Measurements from ENCODE around the gene TSSC4. TPM values are rescaled to one million over a fixed set of nuclear protein-coding genes. Genes with fewer than 3 reads are reported as not detected.

TSSC4 gene
- total RNA-seq, 1 donor from 2014 or later = 70.0 TPM

DNA sequence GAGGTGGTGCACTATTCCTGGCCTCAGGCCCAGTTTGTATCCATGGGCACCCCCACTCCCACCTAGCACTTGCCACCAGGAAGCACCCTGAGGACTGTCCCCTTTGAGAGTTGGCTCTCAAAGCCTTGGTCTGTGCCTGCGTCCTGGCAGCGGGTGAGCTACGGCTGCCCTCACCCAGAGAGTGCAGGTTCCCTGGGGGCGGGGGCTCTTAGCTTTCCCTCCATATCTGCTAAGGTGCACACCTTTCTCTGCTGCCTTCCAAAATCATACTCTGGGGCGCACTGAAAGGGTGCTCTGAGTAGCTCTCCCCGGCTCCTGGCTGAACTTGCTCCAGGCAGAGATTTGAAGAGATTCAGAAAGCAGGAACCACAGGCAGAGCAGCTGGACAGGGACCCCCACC, 51.4 kb downstream of the TSSC4 start:
- FAIRE-seq = no peak
- peaks cover 82% of the 10 kb centered on the region for H3K27me3 Mint-ChIP-seq (ENCODE audit: low read depth, unreplicated experiment)
- TF ChIP-seq, protein P1, sequence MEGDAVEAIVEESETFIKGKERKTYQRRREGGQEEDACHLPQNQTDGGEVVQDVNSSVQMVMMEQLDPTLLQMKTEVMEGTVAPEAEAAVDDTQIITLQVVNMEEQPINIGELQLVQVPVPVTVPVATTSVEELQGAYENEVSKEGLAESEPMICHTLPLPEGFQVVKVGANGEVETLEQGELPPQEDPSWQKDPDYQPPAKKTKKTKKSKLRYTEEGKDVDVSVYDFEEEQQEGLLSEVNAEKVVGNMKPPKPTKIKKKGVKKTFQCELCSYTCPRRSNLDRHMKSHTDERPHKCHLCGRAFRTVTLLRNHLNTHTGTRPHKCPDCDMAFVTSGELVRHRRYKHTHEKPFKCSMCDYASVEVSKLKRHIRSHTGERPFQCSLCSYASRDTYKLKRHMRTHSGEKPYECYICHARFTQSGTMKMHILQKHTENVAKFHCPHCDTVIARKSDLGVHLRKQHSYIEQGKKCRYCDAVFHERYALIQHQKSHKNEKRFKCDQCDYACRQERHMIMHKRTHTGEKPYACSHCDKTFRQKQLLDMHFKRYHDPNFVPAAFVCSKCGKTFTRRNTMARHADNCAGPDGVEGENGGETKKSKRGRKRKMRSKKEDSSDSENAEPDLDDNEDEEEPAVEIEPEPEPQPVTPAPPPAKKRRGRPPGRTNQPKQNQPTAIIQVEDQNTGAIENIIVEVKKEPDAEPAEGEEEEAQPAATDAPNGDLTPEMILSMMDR (IDR thresholded peaks at IDR 0.05; ENCODE audit: insufficient read depth, low read depth, low read length) = no peak
- TF ChIP-seq EZH2 (IDR thresholded peaks at IDR 0.05; ENCODE audit: insufficient read depth, low read length) = no peak

DNA sequence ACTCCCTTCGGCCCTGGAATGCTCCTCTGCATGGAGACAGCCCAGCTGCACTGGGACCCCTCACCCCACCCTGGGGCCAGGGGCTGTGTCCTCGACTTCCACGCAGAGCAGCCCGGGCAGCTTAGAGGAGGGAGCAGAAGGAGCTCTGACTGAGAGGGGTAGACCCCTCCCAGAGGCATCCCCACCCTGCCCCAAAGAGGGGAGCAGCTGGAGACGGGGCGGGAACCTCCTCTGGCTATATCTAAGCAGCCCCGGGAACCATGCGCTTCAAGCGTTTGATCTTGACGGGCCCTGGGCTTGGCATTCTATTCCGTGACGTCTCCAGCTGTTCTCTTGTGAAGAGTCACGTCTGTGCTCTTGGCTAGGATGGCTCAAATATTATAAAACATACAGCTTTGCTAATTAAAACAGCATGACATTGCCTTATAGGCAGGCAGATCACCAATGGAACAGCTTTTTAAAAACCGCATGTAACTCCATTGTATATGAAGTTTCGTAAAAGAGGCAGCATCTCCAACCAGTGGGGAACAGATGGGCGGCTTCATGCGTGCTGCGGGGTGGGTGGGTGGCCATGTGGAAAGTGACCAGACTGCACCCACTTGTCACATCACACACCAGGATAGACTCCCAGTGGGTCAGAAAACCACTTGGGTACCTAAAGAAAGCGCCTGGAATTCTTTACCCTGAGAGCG, 51.9 kb downstream of the TSSC4 start:
- H3K4me1 ChIP-seq (ENCODE audit: insufficient read depth, low read length) = no peaks in the 10 kb centered on the region
- no peak overlapping the region for H3K4me3 ChIP-seq (ENCODE audit: insufficient read depth, low read depth, low read length)
- Mint-ChIP-seq H3K27me3 (ENCODE audit: low read depth, unreplicated experiment) (peaks cover 81% of the 10 kb centered on the region), H3K27ac (ENCODE audit: unreplicated experiment) (no peak overlapping the region), H3K4me1 (ENCODE audit: low read depth, unreplicated experiment) (no peaks in the 10 kb centered on the region), H3K36me3 (ENCODE audit: low read depth, unreplicated experiment) (no peaks in the 10 kb centered on the region), H3K9me3 (ENCODE audit: unreplicated experiment) (peaks cover 8% of the 10 kb centered on the region), H3K4me3 (ENCODE audit: unreplicated experiment) (no peak overlapping the region)
- FAIRE-seq (no peak), DNase-seq (ENCODE audit: low read depth) (no peak)
- no peaks in the 10 kb centered on the region for H3K9me3 ChIP-seq (ENCODE audit: insufficient read depth, low read depth, low read length)
- no peak for TF ChIP-seq EZH2 (IDR thresholded peaks at IDR 0.05; ENCODE audit: insufficient read depth, low read length)
- TF ChIP-seq, protein P1 (IDR thresholded peaks at IDR 0.05; ENCODE audit: insufficient read depth, low read depth, low read length) = no peak
- peaks cover 2% of the 10 kb centered on the region for H3K27me3 ChIP-seq (ENCODE audit: insufficient read depth, low read length)
- no peak overlapping the region for H2AFZ ChIP-seq (ENCODE audit: low read depth, low read length)
- H3K9ac ChIP-seq (ENCODE audit: low read length) = no peak overlapping the region
- no peaks in the 10 kb centered on the region for H3K79me2 ChIP-seq (ENCODE audit: insufficient read depth, low read length)
- H4K20me1 ChIP-seq (ENCODE audit: insufficient read depth, low read length) = no peaks in the 10 kb centered on the region
- H3K27ac ChIP-seq (ENCODE audit: low read depth, low read length) = no peak overlapping the region
- no peaks in the 10 kb centered on the region for H3K36me3 ChIP-seq (ENCODE audit: insufficient read depth, low read length)
- H3K4me2 ChIP-seq (ENCODE audit: low read length) = no peak overlapping the region

More for the DNA sequence above, 51.4 kb downstream of the TSSC4 start:
- Mint-ChIP-seq H3K4me3 (ENCODE audit: unreplicated experiment) (no peak overlapping the region), H3K4me1 (ENCODE audit: low read depth, unreplicated experiment) (no peaks in the 10 kb centered on the region), H3K9me3 (ENCODE audit: unreplicated experiment) (peaks cover 8% of the 10 kb centered on the region), H3K36me3 (ENCODE audit: low read depth, unreplicated experiment) (no peaks in the 10 kb centered on the region), H3K27ac (ENCODE audit: unreplicated experiment) (no peak overlapping the region)
- H2AFZ ChIP-seq (ENCODE audit: low read depth, low read length) = no peak overlapping the region
- no peak for DNase-seq (ENCODE audit: low read depth)
- no peaks in the 10 kb centered on the region for H3K79me2 ChIP-seq (ENCODE audit: insufficient read depth, low read length)
- no peak overlapping the region for H3K27ac ChIP-seq (ENCODE audit: low read depth, low read length)
- no peaks in the 10 kb centered on the region for H3K4me1 ChIP-seq (ENCODE audit: insufficient read depth, low read length)
- peaks cover 4% of the 10 kb centered on the region for H3K27me3 ChIP-seq (ENCODE audit: insufficient read depth, low read length)
- H4K20me1 ChIP-seq (ENCODE audit: insufficient read depth, low read length) = no peaks in the 10 kb centered on the region
- no peak overlapping the region for H3K4me2 ChIP-seq (ENCODE audit: low read length)
- H3K4me3 ChIP-seq (ENCODE audit: insufficient read depth, low read depth, low read length) = no peak overlapping the region
- no peak overlapping the region for H3K9ac ChIP-seq (ENCODE audit: low read length)
- no peaks in the 10 kb centered on the region for H3K36me3 ChIP-seq (ENCODE audit: insufficient read depth, low read length)
- H3K9me3 ChIP-seq (ENCODE audit: insufficient read depth, low read depth, low read length) = no peaks in the 10 kb centered on the region

DNA sequence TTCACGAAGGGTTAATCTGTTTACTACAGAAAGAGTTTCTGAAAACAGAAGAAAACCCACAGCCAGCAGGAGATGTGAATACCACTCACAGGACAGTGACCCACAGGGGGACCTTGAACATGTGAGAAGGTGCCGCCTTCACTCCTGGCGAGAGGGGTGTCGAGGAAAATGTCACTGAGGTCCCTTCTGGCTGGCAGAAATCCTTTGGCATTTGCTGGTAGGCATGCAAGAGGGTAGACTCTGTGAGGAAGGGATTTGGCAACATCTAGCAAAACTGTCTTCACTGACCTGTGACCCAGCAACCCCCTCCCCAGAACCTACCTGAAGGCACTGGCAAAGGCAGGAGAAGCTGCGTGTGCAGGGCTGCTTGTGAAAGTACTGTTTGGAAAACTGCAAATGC, 52.9 kb downstream of the TSSC4 start:
- Mint-ChIP-seq H3K9me3 (ENCODE audit: unreplicated experiment) (peaks cover 8% of the 10 kb centered on the region), H3K4me1 (ENCODE audit: low read depth, unreplicated experiment) (no peaks in the 10 kb centered on the region), H3K27ac (ENCODE audit: unreplicated experiment) (no peak overlapping the region), H3K4me3 (ENCODE audit: unreplicated experiment) (no peak overlapping the region), H3K36me3 (ENCODE audit: low read depth, unreplicated experiment) (no peaks in the 10 kb centered on the region), H3K27me3 (ENCODE audit: low read depth, unreplicated experiment) (peaks cover 82% of the 10 kb centered on the region)
- Histone ChIP-seq H3K27me3 (ENCODE audit: insufficient read depth, low read length) (peaks cover 4% of the 10 kb centered on the region), H3K4me3 (ENCODE audit: insufficient read depth, low read depth, low read length) (no peak overlapping the region), H3K9me3 (ENCODE audit: insufficient read depth, low read depth, low read length) (no peaks in the 10 kb centered on the region), H3K79me2 (ENCODE audit: insufficient read depth, low read length) (no peaks in the 10 kb centered on the region), H3K4me1 (ENCODE audit: insufficient read depth, low read length) (no peaks in the 10 kb centered on the region), H2AFZ (ENCODE audit: low read depth, low read length) (no peak overlapping the region), H4K20me1 (ENCODE audit: insufficient read depth, low read length) (no peaks in the 10 kb centered on the region), H3K9ac (ENCODE audit: low read length) (no peak overlapping the region), H3K36me3 (ENCODE audit: insufficient read depth, low read length) (no peaks in the 10 kb centered on the region), H3K4me2 (ENCODE audit: low read length) (no peak overlapping the region), H3K27ac (ENCODE audit: low read depth, low read length) (no peak overlapping the region)
- DNase-seq (ENCODE audit: low read depth) (no peak), FAIRE-seq (no peak)
- TF ChIP-seq EZH2 (IDR thresholded peaks at IDR 0.05; ENCODE audit: insufficient read depth, low read length) = no peak
- TF ChIP-seq, protein P1 (IDR thresholded peaks at IDR 0.05; ENCODE audit: insufficient read depth, low read depth, low read length) = no peak
